Keratinocyte (primary cell): Measurements from ENCODE around the gene ZDHHC12.

ENCODE experiments used
- EZH2 ChIP-seq: IDR thresholded peaks from one replicate; pipeline ENCODE4 v1.6.1; 2012; ENCODE audit warnings: inconsistent platforms, mild to moderate bottlenecking, low read length, moderate library complexity
- TF ChIP-seq, protein P1 (sequence below), 3 experiments: IDR thresholded peaks in 1 of 3; conservative IDR thresholded peaks in 1 of 3; optimal IDR thresholded peaks in 1 of 3; 2 replicates in 2 of 3; 3 replicates in 1 of 3; pipeline versions ENCODE3 to v1.5.1; 2011; ENCODE audit warnings: low read length in 3 of 3, mild to moderate bottlenecking in 3 of 3, moderate library complexity in 2 of 3, control low read depth in 1 of 3, inconsistent platforms in 1 of 3; ENCODE audit not compliant: insufficient read depth in 2 of 3; ENCODE audit errors: extremely low read depth in 1 of 3

DNA sequence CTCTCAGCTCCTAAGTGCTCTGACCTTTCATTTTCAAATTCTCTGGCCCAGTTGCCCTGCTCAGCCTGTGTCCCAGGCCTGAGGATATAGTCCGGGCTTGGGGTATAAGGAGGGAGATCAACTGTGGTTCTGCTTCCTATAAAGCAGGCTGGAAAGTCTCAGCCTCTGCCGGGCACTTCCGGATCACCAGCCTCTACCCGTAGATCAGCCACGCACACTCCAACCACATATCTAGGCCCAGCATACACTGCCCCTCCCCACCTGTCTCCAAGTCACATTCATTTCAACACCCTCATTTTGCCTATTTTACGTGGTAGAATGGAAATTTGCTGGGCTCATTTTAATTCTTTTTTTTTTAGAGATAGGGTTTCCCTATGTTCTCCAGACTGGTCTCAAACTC is 44.7 kb upstream of the ZDHHC12 start:
- TF ChIP-seq, protein P1, sequence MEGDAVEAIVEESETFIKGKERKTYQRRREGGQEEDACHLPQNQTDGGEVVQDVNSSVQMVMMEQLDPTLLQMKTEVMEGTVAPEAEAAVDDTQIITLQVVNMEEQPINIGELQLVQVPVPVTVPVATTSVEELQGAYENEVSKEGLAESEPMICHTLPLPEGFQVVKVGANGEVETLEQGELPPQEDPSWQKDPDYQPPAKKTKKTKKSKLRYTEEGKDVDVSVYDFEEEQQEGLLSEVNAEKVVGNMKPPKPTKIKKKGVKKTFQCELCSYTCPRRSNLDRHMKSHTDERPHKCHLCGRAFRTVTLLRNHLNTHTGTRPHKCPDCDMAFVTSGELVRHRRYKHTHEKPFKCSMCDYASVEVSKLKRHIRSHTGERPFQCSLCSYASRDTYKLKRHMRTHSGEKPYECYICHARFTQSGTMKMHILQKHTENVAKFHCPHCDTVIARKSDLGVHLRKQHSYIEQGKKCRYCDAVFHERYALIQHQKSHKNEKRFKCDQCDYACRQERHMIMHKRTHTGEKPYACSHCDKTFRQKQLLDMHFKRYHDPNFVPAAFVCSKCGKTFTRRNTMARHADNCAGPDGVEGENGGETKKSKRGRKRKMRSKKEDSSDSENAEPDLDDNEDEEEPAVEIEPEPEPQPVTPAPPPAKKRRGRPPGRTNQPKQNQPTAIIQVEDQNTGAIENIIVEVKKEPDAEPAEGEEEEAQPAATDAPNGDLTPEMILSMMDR (optimal IDR thresholded peaks at IDR 0.05 in 1 of 3, IDR thresholded peaks at IDR 0.05 in 1 of 3, conservative IDR thresholded peaks at IDR 0.05 in 1 of 3; ENCODE audit: extremely low read depth in 1 of 3, insufficient read depth in 2 of 3, low read length in 3 of 3) = no peak
- no peak for TF ChIP-seq EZH2
